OCI-M2 (cell line): Measurements from ENCODE around the gene ING3.

Experiments used
- DNase-seq: peaks from one replicate; lab custom pipeline; 2025; ENCODE audit not compliant: unreplicated experiment; lab: John Stamatoyannopoulos, UW

The ING3 gene, protein sequence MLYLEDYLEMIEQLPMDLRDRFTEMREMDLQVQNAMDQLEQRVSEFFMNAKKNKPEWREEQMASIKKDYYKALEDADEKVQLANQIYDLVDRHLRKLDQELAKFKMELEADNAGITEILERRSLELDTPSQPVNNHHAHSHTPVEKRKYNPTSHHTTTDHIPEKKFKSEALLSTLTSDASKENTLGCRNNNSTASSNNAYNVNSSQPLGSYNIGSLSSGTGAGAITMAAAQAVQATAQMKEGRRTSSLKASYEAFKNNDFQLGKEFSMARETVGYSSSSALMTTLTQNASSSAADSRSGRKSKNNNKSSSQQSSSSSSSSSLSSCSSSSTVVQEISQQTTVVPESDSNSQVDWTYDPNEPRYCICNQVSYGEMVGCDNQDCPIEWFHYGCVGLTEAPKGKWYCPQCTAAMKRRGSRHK

DNA sequence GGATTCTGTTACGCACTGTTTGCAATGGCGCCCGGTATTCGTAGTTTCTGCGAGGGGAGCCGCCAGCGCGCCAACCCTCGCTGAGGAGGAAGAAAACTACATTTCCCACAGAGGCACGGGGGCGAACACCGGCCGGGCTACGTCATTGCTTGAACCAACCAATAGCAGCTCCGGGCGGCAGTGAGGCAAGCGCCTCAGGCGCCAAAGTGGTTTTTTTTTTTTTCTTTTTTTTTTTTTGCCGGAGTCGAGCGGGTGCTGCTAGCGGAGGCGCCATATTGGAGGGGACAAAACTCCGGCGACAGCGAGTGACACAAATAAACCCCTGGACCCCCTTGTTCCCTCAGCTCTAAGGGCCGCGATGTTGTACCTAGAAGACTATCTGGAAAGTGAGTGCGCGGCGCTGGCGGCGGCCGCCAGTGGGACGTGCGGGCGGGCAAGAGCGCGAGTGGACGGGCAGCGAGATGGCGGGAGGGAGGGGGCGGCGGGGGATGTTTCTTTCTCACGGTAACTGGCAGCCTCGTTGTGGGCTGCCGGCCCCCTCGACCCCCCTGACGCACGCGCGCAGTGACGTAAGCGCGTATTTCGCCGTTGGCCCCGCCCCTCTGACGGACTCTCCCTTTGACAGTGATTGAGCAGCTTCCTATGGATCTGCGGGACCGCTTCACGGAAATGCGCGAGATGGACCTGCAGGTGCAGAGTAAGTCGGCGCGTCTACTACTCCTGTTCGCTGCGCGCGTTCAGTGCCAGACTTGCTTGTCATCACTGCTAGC, at the start of gene ING3:
TSS of gene ING3 (plus strand) at position 239 of the 770 bp plus-strand sequence. CDS start at position 359, 120 bp downstream.
- peak; percentile 93 for DNase-seq

GRCh38 chr7:120915314-120916105, 35.1 kb upstream of the ING3 start:
- no peak for DNase-seq

- DNase-seq: no peak
Observed at GRCh38 chr7:120916121-120916520, 34.5 kb upstream of the ING3 start.

- no peak for DNase-seq
Observed at GRCh38 chr7:120916538-120916937, 34.0 kb upstream of the ING3 start.

DNA sequence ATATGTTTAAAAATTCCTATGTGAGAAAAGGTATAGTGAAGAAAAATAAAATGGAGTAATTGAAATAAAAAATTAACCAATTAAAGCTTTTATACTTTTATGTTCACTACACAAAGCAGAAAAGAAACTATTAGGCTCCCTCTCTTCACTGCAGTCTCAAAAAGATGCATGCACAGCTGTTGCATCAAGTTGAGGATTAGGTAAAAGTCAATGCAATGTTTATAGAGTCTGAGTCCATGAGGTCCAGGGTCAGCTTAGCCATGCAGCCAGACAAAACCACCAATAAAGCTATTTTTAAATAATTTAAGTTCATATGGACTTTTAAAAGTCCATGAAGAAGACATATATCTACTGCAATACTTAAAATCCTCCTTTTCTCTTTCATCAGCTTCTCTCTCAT, 31.1 kb upstream of the ING3 start:
- DNase-seq: no peak

GRCh38 chr7:120920034-120920433, 30.5 kb upstream of the ING3 start:
- DNase-seq: no peak

DNA sequence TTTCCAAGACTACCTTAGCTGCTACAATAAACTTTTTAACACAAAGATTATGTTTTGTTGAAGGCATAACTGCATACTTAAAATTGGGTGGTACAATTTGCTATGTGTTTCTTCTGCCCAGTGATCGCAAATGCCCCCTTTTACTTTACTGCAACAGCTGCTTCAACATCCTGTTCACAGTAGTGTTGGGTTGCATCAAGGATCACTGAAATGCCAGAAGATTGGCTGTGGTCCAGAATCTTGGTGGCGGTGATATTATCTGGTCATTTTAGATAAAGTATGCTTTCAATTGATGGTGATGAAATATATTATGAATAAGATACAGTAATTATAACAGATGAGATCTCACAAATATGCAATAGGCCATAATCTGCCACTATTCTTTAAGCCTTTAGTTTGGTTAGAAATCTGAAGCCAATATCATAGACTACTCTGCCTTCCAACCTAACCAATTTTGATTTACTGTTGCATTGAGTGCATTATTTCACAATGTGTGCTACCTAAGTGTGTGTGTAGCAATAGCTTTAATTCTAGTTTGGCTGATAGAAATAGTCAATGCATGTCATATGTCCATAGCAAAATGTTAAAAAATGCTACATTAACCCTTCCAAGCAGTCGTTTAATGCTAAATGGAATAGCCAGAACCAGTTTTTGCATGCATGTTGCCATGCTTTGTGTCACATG, 29.8 kb upstream of the ING3 start:
- DNase-seq: no peak

GRCh38 chr7:120924837-120925236, 25.7 kb upstream of the ING3 start:
- no peak for DNase-seq

- DNase-seq: no peak
Observed at GRCh38 chr7:120925392-120925791, 25.2 kb upstream of the ING3 start.

DNA sequence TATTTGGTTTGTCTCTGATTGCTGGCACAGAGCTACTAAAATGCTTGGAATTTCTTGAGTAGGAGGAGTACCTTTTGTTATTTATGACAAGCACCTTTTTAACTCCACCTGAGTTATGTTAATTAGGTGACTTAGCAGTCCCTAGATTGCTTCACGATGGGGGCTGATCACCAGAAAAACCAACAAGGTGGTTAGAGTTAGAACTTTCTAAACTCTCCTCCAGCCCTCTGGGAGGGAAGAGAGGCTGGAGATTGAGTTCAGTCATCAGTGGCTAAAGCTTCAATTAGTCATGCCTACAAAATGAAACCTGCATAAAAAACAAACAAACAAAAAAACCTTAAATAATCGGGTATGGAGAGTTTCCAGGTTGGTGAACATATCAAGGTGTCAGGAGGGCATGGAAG, 23.6 kb upstream of the ING3 start:
- DNase-seq: no peak

DNA sequence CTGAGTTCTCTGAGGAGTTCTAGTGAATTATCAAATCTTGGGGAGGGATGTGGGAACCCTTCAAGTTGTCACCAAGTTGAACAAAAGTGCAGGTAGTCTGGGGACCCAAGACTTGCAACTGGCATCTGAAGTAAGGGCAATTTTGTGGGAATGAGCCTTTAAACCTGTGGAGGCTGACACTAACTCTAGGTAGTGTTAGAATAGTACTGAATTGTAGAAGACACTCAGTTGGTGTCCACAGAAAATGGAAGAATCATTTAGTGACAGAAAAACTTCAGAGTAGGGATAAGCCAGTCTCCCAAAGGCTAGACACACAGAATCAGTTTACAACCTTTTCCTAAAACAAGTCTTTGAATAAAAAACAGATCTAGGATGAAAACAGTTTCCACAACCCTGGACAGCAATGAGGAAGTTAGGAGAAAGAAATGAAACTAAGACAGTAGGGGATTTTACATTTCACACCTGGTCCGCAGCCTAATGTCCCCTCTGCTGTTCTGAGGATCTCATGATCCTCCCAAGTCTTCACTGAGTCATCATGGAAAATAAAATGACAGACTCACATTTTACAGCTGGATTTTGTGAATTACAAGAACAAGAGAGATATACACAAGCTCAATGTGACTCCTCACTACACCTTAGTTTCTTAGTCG, 23.0 kb upstream of the ING3 start:
- DNase-seq: no peak

GRCh38 chr7:120931243-120931642, 19.3 kb upstream of the ING3 start:
- no peak for DNase-seq

- no peak for DNase-seq
Observed at GRCh38 chr7:120933475-120933874, 17.1 kb upstream of the ING3 start.

GRCh38 chr7:120939345-120939744, 11.2 kb upstream of the ING3 start:
- no peak for DNase-seq

- no peak for DNase-seq
Observed at GRCh38 chr7:120941064-120941463, 9.5 kb upstream of the ING3 start.

- DNase-seq: no peak
Observed at GRCh38 chr7:120941856-120942255, 8.7 kb upstream of the ING3 start.

DNA sequence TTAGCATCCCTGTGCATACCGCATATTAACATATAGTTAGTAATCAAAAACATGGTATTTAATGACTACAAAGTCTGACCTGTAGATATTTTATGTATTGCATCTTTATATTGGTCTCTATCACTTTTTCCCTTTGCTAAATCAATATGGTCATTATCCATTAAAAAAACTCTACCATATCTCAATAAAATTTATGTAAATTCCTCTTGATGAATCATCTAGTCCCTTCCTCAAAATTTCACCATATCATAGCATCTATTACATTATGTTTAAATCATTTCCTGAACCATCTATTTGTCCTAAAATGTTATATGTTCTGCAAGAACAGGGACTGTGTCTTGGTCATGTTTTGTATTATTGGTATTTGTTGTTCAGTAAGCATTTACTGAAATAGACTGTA, 7.7 kb upstream of the ING3 start:
- no peak for DNase-seq

- no peak for DNase-seq
Observed at GRCh38 chr7:120944826-120945562, 5.6 kb upstream of the ING3 start.

DNA sequence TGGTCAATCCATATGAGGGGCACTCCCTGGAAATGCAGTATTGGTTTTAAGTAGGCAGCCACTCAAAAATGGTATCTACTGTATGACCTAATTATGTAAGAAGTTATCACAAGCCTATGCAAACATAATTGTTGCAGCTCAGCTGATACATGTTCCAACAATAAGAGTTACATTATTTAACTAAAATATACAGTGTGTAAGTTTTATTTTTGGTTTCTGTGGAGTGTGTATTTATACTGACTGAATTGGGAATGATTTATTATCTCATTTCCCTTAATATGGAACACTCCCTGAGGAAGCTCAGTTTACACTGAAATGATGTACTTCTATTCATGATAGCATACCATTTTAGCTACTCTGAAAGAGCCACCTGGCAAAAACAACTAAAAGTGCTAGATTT, 2.6 kb upstream of the ING3 start:
- no peak for DNase-seq
